ENCODE measurements around the gene BET1.

The BET1 gene

DNA sequence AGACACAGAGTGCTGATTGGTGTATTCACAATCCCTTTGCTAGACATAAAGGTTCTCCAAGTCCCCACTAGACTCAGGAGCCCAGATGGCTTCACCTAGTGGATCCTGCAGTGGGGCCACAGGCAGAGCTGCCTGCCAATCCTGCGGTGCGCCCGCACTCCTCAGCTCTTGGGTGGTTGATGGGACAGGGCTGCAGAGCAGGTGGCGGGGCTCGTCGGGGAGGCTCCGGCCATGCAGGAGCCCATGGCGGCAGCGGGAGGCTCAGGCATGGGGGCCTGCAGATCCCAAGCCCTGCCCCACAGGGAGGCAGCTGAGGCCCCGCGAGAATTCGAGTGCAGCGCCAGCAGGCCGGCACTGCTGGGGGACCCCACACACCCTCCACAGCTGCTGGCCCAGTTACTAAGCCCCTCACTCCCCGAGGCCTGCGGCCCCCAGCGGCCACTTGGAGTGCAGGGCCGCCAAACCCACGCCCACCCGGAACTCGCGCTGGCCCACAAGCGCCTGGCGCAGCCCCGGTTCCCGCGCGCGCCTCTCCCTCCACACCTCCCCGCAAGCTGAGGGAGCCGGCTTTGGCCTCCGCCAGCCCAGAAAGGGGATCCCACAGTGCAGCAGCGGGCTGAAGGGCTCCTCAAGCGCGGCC is 7.7 kb upstream of the BET1 start:
- no peak for DNase-seq (ENCODE audit: low spot score)

DNA sequence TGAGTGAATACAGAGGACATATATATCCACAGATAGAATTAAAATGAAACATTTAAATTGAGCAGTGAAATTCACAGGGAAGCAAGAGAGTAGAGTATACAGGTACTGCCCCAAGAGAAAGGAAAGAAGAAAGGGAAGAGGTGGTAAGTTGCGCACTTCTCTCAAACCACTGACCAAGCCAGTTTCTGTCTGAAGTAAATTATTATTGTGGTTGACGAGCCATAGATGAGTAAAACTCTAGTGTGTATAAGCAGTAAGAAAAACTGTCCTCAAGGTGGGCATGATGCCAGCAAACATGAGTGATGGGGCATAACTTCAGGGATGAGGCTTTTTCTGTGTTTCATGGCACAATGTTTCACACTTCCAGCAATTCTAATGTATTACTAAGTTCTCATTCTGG is 4.4 kb upstream of the BET1 start:
- no peak for DNase-seq (ENCODE audit: low spot score)

DNA sequence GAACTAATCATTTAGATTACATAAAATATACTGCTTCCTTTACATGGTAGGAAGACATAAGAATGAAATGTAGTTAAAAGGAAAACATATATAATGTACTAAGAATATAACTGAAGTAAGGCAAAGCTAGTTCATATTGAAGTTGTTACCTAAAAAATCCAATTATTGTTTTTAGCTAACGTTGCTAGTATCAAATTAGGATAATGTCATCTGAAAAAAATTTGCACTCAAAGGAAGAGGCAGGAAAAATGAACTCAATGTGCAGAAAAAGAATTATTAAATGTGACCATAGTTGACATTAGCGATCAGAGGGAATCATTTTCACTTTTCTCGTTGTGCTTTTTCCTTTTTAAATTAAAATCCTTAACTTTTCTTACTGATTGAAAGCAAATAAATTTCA is 1.6 kb upstream of the BET1 start:
- no peak for DNase-seq (ENCODE audit: low spot score)

DNA sequence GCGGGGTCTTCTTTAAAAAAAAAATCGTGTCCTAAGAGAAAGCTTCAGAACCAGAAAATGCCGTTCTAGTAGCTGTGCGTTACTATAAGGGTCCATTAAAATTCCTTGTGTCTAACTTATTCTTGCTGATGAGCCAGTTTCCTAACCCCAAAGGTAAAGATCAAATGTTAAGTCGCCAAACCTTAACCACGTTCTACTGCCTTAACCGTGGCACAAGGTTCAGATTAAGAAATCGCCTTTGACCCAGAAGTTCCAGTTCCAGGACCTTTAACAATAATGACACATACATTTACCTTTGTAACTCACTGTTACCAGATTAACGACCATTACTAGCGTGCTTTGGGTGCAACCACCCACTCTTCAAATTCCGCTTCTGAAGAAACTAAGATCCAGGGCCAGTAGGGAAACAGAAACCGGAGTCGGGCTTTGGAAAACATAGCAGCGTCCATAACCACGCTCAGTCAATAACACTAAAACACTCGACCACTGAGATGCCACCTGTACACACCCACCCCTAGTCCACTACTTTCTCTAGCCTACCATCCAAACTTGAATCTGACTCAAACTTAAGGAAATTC is 620 bp downstream of the BET1 start:
- no peak for DNase-seq (ENCODE audit: low spot score)

DNA sequence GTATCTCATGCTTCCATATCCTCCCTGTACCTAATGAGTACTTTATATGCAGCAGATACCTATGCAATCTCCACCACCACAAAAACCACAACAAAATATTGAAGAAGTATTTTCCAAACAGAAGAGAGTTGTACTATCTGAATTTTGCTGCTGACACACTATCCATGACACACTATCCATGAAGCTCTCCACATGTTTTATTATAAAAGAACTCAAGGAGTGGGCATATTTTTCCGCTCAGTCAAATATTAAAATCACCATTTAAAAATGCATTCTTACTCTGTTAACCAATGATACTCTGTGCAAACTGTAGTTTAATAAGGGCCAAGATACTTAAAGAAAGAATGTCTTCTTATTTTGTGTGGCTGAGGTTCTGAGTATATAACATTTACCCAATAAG is 2.8 kb downstream of the BET1 start:
- no peak for DNase-seq (ENCODE audit: low spot score)

DNA sequence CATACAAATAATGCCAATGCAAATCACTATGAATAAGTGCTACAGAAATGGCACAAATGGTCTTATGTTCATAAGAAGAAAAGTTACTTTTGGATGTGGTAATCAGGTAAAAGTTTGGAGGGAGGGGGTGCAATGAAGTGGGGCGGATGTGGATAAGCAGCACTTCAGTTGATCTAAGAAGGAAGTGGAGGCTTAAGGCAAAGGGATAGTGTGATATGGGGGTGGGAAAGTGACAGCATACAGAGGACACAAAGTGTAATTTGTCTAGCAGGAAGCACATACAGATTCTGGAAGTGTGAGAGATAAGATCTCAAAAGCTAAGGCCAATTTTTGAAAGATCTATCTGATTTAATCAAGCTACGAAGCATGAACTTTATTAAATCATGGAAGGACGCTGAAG is 6.3 kb downstream of the BET1 start:
- no peak for DNase-seq (ENCODE audit: low spot score)

DNA sequence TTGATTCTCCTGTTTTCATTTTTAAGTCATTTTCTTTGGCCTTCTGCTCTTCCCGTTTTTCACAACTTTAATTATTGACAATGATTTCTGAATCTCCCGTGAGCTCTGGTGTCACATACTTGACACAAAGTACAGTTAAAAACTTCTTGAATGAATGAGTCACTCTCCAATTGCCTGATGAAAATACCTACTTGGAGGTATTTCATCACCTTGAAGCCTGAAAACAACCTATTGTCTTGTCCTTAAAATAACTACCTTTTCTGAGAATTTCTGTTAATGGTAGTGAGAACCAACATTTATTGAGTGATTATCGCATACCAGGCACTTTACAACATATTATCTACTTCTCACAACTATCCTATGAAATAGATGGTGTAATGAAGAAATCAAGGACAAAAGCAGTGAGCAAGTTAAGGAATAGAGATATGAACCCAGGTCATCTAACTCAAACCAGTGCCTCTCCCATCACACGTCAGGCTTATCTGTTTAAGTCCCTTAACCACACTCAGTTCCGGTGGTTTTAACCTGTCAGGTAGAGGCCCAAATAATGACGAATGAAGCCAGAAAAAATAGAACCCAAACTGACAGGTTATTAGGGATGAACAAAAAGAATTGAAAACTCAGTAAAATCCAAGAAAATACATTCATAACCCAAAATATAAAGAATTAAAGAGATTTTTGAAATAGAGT is 11.6 kb downstream of the BET1 start:
- no peak for DNase-seq (ENCODE audit: low spot score)

DNA sequence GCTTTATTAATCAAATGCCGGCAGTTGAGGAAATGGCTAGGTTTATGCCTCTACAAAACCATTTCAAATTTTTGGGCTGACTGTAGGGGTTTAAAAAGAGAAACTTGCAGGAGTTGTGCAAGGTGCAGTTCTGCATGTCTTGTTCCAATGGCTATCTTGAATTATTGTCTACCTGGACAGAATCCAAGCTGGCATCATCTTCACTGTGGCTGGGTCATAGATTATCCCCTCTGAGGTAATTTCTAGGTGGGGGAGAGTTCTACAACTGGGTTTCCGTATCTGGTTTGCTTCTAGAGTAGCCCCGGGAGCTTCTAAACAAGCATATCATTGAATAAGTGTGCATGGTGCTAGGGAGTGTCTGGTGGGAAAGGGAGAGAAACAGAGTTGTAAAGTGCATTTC is 16.9 kb downstream of the BET1 start:
- no peak for DNase-seq (ENCODE audit: low spot score)

DNA sequence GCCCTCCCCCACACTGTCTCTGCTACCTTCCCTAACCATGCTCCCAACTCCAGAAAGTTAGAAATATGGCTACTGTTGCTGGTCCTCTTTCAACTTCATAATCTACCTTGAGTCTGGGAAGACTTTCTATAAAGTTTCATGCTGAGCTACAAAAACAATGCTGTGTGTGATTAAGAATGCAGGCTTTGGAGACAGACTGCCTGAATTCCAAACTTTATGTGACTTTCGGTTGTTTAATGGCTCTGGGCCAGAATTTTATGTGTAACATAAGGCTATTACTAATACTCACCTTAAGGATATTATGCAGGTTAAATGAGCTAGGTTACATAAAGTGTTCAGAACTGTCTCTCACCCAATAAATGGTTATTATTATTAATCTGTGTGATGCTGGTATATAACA is 19.1 kb downstream of the BET1 start:
- DNase-seq (ENCODE audit: low spot score): no peak

DNA sequence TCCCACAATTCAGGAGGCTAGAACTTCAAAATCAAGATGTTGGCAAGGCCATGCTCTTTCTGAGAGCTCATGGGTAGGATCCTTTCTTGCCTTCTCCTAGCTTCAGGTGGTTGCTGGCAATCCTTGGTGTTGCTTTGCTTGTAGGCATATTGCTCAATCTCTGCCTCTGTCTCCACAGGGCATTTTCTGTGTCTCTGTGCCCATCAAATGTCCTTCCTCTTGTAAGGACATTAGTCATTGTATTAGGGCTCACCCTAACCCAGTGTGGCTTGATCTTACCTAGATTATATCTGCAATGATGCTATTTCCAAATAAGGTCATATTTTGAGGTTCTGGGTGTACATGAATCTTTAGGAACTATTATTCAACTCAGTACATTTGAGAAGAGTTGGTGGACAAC is 20.1 kb downstream of the BET1 start:
- no peak for DNase-seq (ENCODE audit: low spot score)

DNA sequence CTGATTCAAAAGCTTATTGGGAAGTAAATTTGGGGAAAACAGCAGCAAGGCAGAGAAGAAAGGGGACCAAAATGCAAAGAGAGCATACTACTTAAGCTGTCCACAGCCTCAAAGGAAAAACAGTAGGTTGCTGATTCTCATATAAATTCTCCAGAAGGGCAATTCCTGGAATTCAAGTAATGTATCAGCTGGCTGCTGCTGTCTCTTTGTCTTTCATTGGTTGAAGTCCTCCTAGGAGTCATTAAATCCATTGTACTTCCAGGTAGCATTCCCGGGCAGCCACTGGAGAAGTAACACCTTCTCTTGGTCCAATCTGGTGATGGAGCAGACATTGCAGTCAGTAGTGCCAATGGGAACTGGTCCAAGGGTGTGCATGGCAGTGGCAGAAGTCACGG is 22.7 kb downstream of the BET1 start:
- no peak for DNase-seq (ENCODE audit: low spot score)

DNA sequence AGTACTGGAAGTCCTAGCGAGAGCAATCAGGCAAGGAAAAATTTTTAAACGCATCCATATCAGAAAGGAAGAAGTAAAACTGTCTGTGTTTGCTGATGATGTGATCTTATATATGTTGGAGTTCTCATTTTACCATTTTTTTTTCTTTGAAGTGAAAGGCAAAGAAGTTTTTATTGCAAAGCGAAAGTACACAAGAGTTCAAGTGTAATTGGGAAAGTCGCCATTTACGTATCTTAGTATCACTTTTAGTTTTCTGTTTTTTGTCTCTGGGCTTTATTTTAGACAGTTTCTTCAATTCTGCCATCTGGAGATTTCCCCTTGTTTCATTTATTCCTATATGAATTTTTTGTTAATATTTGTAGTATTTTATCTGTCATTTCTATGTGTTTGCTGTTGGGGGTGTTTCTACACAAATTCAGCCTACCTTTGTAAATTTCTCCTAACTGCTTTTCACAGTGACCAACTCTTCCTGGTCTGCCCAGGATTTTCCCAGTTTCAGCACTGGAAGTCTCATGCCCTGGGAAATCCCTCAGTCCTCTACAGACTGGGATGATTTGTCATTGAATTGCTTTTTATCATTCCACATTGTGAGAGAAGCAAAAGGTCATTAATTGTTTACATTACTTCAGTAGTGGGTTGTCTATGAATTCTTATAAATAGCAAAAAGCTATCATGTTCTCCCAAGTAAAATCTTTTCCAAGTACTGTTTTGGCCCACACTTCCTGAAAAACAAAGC is 23.2 kb downstream of the BET1 start:
- DNase-seq (ENCODE audit: low spot score): no peak

DNA sequence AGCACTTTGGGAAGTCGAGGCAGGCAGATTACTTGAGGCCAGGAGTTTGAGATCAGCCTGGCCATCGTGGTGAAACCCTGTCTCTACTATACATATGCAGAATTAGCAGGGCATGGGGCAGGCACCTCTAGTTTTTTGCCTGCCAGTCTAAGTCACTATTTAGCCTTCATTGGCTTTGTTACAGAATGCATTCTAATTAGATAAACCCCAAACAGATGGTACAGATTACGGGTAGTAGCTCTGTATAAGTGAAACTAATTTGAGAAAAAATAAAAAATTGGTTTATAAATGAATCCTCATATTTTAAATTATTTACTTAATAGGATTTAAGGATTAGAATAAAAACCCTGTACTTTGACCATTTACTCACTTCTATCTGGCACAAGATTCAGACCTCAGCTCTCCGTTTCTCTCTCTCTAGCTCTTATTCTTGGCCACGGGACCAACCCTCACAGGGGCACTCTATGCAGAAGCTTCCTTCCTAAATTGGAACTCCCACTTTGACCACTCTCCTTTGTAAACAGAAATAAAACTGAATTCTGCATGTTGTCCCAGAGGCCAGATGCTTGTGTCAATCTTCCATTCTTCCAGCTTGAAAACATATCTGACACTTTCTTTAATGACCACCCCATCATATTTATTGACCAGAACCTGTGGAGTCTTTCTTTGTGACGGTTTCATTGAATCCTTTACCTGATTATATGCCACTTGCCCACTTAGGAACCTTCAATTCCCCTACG is 26.8 kb downstream of the BET1 start:
- DNase-seq (ENCODE audit: low spot score): no peak

DNA sequence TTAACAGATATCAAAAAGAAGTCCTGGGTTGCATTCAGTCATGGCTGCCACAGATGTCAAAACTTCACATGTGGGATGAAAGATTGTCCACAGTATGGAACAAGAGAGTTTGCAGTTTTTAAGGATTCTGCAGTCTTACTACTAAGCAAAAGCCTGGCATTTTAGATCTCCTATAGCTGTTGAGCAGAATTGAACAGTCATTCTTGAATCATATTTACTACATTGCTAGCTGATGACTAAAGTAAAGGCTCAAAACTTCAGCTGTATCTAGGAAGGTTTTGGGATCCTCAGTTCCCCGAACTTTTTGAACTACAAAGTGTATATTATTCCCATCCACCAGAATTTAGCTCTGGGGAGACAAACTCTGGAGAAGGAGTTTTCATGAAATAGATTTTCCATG is 31.0 kb downstream of the BET1 start:
- DNase-seq (ENCODE audit: low spot score): no peak

DNA sequence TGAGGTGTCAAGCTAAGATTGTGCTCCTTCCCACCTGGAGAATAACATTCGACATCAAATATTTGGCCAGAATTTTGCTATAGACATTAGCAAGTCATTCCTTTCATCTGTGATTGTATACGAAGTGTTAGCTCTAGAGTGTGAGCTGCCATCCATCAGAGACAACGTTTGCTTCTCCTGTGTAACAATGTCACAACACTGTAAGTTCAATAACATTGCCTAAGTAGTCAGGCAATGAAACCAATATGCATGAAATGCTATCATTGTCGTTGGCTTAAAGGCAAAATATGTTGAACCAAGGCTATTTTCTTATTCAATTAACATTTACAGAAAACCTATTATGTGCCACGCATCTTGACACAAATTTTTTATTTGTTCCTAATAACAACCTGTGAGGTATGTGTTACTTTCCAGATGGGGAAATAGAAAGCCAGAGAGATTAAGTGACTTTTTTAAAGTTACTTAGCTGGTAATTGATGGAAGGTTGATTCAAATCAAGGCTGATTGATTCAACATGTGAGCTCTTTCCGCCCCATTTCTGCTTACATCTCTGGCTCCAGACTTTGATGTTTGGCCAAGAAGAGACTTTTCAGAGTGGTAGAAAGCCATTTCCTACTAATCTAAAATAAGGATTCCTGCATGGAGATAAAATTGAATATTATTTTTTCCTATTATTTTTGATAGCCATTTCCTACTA is 32.0 kb downstream of the BET1 start:
- DNase-seq (ENCODE audit: low spot score): no peak

DNA sequence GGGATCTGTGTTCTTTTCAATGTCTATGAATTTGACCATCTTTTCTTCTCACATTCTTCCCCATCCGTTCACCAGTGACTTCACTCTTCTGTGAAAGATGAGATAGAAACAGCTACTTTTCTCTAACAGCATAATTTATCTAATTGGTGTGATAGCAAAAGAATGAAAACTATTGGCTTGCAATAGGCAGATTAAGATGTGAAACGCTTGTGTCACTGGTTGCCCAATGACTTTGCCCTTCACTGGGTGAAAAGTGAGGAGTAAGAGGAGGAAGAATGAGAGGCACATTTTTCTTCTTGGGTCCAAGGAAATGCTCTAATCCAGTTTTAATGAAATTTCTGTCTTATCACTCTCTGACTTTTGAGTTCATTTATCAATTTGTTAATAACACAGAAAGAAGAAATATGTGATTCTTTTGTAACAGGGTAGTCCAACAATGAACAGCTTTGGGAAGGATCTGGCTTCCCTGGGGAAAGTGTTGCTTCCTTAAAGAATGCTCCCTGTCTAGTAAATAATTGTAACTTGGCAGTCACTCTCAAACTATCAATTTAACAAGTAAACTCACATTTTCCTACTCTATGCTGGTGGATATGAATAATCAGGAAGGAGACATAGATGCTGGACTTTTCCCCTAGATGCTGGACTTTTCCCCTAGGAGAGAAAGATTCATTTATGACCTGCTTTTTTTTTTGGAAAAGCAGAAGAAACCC is 35.1 kb downstream of the BET1 start:
- DNase-seq (ENCODE audit: low spot score): no peak

DNA sequence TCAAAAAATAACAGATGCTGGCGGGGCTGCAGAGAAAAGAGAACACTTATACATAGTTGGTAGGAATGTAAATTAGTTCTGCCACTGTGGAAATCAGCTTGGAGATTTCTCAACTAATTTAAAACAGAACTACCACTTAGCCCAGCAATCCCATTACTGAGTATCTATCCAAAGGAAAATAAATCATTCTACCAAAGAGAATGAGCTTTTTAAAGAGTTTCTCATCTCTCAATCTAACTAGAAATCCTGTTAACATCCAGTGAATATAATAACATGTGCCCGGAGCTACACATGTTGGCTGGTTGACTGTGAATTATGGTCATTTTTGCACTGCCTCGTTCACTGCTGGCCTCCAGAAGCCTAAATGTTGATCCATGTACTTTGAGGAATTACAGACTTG is 39.3 kb downstream of the BET1 start:
- DNase-seq (ENCODE audit: low spot score): no peak

DNA sequence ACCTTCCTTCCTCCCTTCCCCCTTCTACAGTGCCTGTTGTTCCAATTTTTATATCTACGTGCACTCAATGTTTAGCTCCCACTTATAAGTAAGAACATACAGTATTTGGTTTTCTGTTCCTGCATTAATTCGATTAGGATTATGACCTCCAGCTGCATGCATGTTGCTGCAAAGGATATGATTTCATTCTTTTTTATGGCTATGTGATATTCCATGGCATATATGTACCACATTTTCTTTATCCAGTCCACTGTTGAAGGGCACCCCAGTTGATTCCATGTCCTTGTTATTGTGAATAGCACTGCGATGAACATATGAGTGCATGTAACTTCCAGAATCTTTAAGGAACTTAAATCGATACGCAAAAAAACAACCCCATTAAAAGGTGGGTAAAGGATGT is 39.9 kb downstream of the BET1 start:
- no peak for DNase-seq (ENCODE audit: low spot score)

DNA sequence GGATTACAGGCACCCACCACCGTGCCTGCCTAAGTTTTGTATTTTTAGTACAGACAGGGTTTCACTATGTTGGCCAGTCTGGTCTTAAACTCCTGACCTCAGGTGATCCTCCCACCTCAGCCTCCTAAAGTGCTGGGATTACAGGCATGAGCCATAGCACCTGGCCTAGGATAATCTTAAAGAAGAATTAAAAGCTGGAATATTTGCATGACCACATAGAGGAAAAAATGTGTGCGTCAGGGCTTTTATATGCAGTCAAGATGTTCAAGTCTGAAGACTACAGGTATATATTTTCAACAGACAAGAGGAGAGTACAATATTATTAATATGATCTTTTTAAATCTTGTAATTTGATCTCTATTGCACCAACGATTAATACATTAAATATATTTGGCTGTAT is 43.2 kb downstream of the BET1 start:
- DNase-seq (ENCODE audit: low spot score): no peak

DNA sequence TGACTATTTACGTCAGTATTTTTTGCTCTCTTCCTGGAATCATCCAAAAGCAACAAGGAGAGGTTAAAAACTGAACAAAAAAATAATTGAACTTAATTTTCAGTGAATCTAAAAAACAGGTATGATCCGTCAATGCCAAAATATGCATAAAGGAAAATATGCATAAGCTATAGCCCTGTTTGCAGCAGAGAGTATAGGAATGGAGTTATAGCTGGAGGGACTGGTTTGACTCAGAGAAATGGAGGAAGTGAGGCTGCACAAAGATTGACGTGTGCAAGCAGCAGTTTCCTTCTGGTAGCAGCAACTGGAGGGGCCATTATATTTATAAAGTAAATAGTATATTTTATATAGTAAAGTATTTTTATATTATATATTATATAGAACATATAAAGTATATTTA is 45.5 kb downstream of the BET1 start:
- no peak for DNase-seq (ENCODE audit: low spot score)

DNA sequence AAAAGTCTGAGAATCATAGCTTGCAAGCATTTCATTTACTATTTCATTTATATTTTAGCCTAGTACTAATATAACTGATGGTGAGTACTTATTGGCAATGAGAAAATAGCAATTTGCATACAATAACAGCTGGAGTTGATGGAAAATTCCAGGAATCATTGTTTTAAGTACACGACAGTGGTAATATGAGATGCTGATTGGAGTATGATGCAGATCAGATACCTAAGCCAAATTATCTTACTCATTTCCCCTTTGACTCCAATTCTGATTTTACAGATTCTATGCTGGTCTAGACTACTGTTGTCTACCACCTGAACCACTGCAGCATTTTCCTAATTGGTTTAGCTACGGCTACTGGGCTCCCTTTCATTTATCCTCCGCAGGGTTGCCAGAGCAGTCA is 45.9 kb downstream of the BET1 start:
- DNase-seq (ENCODE audit: low spot score): no peak

All from hematopoietic multipotent progenitor cell treated with erythropoietin and hydrocortisone succinate and interleukin-3 and kit ligand, for 17 days (in vitro differentiated cells).